ENCODE data around the gene AK6.
"Not testable (repeated sequence)": the region's sequence is repeated elsewhere in the genome, so short reads cannot be mapped to it uniquely, and the experiment has no call there.

Gene AK6

DNA sequence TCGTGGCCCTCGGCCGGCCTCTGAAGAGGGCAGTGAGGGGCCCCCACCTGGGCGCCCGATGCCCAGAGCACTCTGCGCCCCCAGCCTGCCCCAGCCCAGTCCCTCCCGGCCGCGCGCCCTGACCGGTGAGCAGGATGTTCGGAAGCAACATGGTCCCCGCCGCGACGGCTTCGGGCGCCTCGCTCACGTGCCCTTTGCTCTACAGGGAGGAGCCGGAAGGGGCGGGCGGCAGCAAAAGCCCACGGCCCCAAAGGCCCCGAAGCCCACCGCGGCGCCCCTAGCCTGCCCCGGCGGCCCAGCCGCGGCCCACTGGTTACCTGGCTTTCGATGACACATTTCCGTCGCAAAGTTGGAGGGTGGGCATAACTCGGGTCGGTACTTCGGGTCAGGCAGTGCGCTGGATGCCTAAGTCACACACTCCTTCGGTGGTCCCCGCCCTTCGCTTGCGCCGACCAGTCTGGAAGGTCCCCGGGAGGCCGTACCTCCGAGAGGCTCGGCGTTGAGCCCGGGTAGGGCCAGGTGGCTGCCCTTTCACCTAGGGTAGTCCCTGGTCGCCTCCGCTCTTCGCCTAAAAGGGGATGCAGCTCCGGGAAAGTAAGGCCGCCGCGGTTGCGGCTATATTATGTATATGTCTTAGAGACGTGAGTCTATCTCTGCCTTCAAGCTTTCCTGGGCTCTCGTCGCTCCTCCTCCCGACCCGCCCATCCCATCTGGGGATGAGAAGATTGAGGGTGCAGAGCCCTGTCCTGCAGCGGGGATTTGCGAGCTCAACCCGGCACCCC, at the start of gene AK6, which contains the start of the genes RAD17 and TAF9:
TSS of gene AK6 (minus strand) at position 181 of the 782 bp plus-strand sequence. CDS start at position 151, 30 bp downstream.
TSS of gene RAD17 (plus strand) at position 479 of the 782 bp plus-strand sequence. CDS start 2,391 bp downstream, outside the sequence.
TSS of gene TAF9 (minus strand) at position 181 of the 782 bp plus-strand sequence. CDS start 3,783 bp downstream, outside the sequence.
- peak; percentile 89 for DNase-seq (ENCODE audit: low spot score)

DNA sequence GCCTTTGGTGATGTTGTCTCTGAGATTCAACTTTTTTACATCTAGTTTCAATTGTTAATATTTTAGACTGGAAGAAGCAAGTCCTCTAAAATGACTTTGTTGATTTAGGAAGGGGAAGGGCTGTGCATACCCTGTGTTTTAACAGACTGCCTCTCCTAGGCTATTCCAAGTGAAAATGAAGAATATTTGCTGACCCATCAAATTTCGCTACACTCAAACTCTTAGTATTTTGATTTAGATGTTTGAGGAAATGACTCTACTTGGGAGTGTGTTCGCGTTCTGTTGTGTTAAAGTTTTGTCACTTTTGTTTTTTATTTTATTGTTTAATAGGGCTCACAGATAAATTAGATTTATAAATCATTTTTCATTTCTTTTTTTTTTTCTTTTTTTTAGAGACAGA, 49.2 kb upstream of the AK6 start:
- DNase-seq (ENCODE audit: low spot score), result no peak

DNA sequence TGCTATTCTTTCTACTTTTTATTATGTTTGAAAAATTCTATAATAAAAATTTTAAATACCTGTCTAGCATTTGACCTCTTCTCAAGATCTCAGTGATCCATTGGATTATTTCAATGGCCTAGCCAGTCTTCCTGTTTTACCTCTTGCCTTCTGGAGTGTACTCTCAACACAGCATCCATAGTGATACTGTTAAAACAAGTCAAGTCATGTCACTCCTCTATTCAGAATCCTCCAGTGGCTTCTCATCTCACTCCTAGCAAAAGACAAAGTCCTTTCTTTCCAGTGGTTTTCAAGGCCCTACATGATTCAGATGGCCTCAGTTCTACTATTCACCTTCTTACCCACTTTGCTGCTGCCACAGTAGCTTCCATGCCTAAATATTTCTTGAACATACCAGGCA, 47.4 kb upstream of the AK6 start:
- DNase-seq (ENCODE audit: low spot score), result no peak

GRCh38 chr5:69416180-69416579, 46.9 kb upstream of the AK6 start:
- DNase-seq (ENCODE audit: low spot score), result no peak

GRCh38 chr5:69415584-69415958, 46.3 kb upstream of the AK6 start:
- DNase-seq (ENCODE audit: low spot score), result no peak

GRCh38 chr5:69414885-69415583, 45.7 kb upstream of the AK6 start, which contains the start of gene MARVELD2:
Gene MARVELD2, plus strand, starts transcription at chr5:69415116. Its CDS starts 4,270 bp downstream, at chr5:69419386.
- DNase-seq (ENCODE audit: low spot score), result peak; percentile 24

DNA sequence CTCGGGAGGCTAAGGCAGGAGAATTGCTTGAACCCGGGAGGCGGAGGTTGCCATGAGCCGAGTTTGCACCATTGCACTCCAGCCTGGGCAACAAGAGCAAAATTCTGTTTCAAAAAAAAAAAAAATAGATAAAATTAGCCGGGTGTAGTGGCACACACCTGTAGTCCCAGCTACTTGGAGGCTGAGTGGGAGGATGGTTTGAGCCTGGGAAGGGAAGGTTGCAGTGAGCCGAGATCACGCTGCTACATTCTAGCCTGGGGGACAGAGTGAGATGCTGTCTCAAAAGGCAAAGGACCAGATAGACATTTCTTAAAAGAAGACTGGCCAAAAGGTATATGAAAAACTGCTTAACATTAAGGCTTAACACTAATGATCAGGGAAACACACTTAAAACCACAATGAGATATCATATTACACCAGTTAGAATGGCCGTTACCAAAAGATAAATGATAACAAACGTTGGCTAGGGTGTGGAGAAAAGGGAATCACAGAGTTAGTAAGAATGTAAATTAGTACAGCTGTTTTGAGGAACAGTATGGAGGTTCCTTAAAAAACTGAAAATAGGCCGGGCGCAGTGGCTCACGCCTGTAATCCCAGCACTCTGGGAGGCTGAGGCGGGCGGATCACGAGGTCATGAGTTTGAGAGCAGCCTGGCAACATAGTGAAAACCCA, 35.5 kb upstream of the AK6 start:
- no peak for DNase-seq (ENCODE audit: low spot score)

GRCh38 chr5:69378376-69378775, 9.1 kb upstream of the AK6 start:
- no peak for DNase-seq (ENCODE audit: low spot score)

GRCh38 chr5:69374911-69375446, 5.7 kb upstream of the AK6 start:
- no peak for DNase-seq (ENCODE audit: low spot score)

DNA sequence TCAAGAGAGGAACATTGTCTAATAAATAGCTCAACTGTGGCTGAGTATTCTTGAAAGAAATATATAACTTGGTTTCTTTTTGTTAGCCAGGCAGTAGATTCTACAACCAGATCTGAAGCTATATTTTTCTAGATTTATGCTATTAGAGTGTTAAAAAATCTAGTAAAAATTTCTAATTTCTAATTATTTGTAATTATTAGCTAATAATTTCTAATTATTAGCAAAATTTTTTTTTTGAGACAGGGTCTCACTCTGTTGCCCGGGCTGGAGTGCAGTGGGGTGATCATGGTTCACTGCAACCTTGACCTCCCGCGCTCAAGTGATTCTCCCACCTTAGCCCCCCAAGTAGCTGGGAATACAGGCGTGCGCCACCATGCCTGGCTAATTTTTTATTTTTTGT, 3.1 kb upstream of the AK6 start:
- DNase-seq (ENCODE audit: low spot score), result no peak

DNA sequence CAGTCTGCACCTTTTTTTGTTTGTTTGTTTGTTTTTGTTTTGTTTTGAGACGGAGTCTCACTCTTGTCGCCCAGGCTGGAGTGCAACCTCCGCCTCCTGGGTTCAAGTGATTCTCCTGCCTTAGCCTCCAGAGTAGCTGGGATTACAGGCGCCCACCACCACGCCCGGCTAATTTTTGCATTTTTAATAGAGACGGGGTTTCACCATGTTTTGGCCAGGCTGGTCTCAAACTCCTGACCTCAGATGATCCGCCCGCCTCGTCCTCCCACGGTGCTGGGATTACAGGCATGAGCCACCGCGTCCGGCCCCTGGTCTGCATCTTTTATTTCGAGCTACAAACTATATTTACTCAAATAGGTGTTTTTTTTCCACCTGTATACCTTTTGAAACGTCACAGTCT, 1.0 kb upstream of the AK6 start:
- DNase-seq (ENCODE audit: low spot score), result not testable (repeated sequence)

DNA sequence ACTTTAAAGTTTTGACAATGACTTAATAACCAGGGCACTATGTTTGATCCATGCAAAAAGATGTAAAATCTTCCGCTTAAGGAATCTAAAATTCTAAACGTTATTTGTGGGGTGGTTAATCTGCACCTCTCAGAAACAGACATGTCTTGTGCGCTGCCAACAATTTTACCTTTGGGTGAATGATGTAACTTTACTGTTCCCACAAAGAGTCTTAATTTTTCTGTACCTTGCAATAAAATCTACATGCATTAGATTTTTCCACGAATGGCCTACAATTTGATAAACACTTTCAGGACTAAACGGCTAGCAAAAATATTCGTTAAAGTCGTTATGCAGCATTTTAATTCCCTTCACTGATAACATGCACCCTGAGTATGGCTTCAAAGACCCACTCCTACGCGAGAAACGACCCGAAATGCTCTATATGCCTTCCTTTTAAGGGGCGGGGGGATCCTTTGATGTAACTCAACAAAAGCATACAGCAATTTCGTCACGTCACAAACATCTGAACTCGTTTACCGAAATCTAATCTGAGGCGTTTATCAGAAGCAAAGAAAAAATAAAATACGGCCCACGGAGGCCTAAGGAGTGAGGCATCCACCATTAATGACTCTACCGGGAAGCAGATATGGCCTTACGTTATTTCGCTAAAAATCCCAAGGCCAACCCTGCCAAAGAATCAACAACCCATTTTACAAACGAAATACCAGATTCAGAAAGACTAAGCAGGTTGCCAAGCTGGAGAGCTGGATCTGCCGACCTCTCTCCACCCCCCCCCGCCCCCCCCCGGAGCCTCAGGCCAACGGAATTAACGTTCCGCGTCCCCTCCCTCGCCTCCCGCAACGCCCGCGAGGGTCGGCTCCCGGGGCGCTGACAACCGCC, 621 bp downstream of the AK6 start:
- no peak for DNase-seq (ENCODE audit: low spot score)

GRCh38 chr5:69367697-69368279, 1.5 kb downstream of the AK6 start:
- no peak for DNase-seq (ENCODE audit: low spot score)

GRCh38 chr5:69364850-69365249, 4.5 kb downstream of the AK6 start:
- DNase-seq (ENCODE audit: low spot score), result no peak

DNA sequence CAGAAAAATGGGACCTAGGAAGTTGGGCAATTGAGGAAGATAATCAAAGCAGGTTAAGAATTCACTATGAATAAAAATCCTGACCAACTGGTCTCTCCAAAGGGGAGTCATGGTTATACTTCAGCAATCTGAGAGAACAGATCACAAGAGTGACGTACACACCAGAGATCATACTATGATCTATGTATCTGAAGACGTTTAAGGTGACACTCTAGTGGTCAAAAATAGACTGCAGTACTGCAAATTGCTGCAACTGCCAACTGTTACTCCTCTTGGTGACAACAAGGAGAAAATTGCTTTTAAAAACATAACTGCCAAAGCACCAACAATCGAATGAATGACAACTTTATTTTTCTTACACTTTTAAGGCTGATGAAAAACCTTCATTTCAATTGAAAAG, 4.9 kb downstream of the AK6 start:
- peak; percentile 16 for DNase-seq (ENCODE audit: low spot score)

GRCh38 chr5:69360442-69360841, 8.9 kb downstream of the AK6 start:
- DNase-seq (ENCODE audit: low spot score), result no peak

- no peak for DNase-seq (ENCODE audit: low spot score)
These were observed 9.6 kb downstream of the AK6 start for GRCh38 chr5:69359699-69360098.

- no peak for DNase-seq (ENCODE audit: low spot score)
These were observed 18.7 kb downstream of the AK6 start for GRCh38 chr5:69350664-69351063.

DNA sequence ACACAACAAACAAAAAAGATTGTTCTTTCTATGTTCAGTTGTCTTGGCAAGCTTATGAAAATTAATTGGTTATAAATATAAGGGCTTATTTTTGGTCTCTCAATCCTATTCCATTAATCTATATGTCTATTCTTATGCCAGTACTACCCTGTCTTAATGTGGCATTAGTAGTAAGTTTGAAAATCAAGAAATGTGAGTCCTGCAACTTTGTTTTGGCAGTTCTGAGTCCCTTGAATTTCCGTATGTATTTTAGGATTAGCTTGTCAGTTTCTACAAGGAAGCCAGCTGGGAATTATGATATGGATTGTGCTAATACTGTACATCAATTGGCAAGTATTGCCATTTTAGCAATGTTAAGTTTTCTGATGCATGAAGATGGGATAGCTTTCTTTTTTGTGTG, 26.2 kb downstream of the AK6 start:
- DNase-seq (ENCODE audit: low spot score), result no peak

GRCh38 chr5:69341520-69342161, 27.7 kb downstream of the AK6 start:
- DNase-seq (ENCODE audit: low spot score), result no peak

All from CD4-positive, alpha-beta T cell treated with Interleukin-2 at 100 ng/mL for 4 hours (primary cell).